ENCODE data around the gene WDR90. TPM values are rescaled to one million over a fixed set of nuclear protein-coding genes. Genes with fewer than 3 reads are reported as not detected.

Gene WDR90
- total RNA-seq, 4 donors from 2014 or later: 29.8 to 154 (median 73.6) TPM

DNA sequence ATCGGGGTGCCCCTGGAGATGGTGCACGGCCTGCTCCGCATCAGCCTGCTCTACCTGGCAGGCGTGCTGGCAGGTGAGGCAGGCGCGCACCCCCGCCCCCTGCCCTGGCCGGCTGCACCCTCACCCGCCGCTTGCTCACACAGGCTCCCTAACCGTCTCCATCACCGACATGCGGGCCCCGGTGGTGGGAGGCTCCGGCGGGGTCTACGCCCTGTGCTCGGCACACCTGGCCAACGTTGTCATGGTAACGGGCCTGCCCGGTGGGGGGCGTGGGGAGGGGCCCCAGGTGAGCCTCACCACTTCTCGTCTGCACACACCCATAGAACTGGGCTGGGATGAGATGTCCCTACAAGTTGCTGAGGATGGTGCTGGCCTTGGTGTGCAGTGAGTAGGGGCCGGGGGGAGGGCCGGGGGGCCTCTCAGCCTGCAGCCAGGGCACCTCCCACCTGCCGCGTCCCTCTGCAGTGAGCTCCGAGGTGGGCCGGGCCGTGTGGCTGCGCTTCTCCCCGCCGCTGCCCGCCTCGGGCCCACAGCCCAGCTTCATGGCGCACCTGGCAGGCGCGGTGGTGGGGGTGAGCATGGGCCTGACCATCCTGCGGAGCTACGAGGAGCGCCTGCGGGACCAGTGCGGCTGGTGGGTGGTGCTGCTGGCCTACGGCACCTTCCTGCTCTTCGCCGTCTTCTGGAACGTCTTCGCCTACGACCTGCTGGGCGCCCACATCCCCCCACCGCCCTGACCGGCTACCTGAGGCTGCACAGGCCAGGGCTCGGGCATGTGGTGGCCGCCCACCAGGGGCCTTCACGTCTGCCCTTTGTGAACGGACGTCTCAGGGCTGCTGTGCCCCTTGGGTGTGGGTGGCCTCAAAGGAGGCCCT lies 28.4 kb downstream of the WDR90 start:
- DNase-seq: no peak
- Histone ChIP-seq H3K4me1 (peaks cover 13 to 53% (median 34%) of the 10 kb centered on the region in 4 donors), H3K4me3 (peak overlapping the region in 1 of 4 donors; percentile 4), H3K9me3 (no peaks in the 10 kb centered on the region), H3K36me3 (peaks cover 0 to 30% (median 0%) of the 10 kb centered on the region in 3 donors), H3K27ac (peak overlapping the region; percentile 27 to 93 (median 44)), H3K27me3 (no peaks in the 10 kb centered on the region)
- TF ChIP-seq, protein P1, sequence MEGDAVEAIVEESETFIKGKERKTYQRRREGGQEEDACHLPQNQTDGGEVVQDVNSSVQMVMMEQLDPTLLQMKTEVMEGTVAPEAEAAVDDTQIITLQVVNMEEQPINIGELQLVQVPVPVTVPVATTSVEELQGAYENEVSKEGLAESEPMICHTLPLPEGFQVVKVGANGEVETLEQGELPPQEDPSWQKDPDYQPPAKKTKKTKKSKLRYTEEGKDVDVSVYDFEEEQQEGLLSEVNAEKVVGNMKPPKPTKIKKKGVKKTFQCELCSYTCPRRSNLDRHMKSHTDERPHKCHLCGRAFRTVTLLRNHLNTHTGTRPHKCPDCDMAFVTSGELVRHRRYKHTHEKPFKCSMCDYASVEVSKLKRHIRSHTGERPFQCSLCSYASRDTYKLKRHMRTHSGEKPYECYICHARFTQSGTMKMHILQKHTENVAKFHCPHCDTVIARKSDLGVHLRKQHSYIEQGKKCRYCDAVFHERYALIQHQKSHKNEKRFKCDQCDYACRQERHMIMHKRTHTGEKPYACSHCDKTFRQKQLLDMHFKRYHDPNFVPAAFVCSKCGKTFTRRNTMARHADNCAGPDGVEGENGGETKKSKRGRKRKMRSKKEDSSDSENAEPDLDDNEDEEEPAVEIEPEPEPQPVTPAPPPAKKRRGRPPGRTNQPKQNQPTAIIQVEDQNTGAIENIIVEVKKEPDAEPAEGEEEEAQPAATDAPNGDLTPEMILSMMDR (IDR thresholded peaks at IDR 0.05): no peak
- no peak for TF ChIP-seq POLR2A (IDR thresholded peaks at IDR 0.05)

DNA sequence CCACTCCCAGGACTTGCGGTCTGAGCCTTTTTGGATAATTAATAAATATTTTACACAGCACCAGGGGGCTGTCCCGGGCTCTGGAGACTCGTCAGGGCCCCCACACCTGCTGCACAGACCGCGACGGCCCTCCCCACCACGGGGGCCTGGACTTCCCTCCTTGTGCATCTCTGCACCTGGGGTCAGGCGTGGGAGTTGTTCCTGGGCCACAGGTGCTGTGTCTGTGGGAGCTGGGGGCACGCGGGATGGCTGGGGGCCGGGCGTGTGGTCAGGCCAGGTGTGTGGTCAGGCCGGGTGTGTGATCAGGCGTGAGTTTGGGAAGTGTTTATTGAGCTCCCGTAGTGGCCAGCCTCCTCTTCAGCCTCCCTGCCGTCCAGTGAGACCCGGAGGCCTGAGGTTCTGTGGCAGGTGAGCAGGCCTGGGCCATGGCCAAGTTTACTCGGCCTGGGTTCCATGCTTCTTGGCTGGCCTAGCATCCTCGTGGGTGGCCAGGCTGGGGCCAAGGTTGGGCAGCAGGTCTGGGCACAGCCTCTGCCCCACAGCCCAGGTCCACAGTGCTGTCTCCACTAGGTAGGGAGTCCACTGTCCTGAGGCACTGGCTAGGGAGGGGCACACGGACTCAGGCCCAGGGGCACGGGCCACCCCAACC lies 29.2 kb downstream of the WDR90 start:
- H3K36me3 ChIP-seq: peaks cover 0 to 30% (median 0%) of the 10 kb centered on the region in 3 donors
- no peak for TF ChIP-seq POLR2A (IDR thresholded peaks at IDR 0.05)
- TF ChIP-seq, protein P1 (IDR thresholded peaks at IDR 0.05): no peak
- no peak overlapping the region for H3K4me3 ChIP-seq
- peaks cover 13 to 61% (median 38%) of the 10 kb centered on the region in 4 donors for H3K4me1 ChIP-seq
- peak overlapping the region in 3 of 4 donors; percentile 27 to 97 (median 93) for H3K27ac ChIP-seq
- H3K9me3 ChIP-seq: no peaks in the 10 kb centered on the region
- peak in 2 of 3 donors; percentile 69 to 72 for DNase-seq
- no peaks in the 10 kb centered on the region for H3K27me3 ChIP-seq

DNA sequence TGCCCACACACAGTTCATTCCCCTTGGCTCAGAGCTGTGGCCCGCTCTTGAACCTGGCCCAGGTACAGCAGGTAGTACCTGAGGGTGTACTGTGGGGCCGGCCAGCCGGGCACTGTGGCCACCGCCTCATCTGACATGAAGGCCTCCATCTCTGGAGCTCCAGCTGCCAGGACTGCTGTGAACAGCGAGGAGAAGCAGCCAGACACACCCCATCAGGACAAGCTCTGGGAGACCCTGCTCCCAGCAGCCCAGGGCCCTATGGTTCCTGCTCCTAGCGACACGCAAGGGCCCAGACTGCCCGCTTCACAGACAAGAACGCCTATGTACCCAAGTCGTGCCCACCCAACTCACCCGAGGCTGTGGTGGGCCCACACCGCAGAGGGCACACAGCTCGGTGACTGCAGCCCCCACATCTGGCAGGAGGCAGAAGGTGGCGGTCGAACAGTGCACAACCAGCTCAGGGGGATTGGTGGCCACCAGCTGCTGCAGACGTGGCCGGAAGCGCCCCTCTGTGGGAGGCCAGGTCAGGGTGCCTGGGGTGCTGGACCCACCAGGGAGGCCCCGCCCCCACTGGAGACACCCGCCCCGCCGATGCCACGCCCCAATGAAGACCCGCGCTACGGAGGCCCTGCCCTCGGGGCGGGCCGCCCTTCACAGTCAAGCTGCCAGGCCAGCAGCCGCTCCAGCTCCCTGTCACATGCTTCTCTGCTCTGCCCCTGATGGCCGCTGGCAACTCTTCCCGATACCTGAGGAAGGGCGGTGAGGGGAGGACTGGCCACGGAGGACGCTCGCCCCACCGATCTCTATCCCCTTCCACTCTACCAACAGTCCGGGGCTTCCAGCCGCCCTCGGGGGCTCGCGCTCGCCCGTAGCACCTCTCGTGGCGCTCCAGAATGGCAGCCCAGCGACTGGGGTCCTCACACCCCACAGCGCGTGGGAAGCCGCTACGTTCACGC lies 30.0 kb downstream of the WDR90 start:
- no peaks in the 10 kb centered on the region for H3K27me3 ChIP-seq
- H3K27ac ChIP-seq: peak overlapping the region; percentile 91 to 97 (median 94)
- H3K4me3 ChIP-seq: peak overlapping the region; percentile 73 to 98 (median 94)
- no peak for TF ChIP-seq POLR2A (IDR thresholded peaks at IDR 0.05)
- TF ChIP-seq, protein P1 (IDR thresholded peaks at IDR 0.05): no peak
- H3K9me3 ChIP-seq: no peaks in the 10 kb centered on the region
- H3K4me1 ChIP-seq: peaks cover 13 to 66% (median 42%) of the 10 kb centered on the region in 4 donors
- H3K36me3 ChIP-seq: peaks cover 0 to 25% (median 0%) of the 10 kb centered on the region in 3 donors
- peak in 2 of 3 donors; percentile 65 to 79 for DNase-seq

DNA sequence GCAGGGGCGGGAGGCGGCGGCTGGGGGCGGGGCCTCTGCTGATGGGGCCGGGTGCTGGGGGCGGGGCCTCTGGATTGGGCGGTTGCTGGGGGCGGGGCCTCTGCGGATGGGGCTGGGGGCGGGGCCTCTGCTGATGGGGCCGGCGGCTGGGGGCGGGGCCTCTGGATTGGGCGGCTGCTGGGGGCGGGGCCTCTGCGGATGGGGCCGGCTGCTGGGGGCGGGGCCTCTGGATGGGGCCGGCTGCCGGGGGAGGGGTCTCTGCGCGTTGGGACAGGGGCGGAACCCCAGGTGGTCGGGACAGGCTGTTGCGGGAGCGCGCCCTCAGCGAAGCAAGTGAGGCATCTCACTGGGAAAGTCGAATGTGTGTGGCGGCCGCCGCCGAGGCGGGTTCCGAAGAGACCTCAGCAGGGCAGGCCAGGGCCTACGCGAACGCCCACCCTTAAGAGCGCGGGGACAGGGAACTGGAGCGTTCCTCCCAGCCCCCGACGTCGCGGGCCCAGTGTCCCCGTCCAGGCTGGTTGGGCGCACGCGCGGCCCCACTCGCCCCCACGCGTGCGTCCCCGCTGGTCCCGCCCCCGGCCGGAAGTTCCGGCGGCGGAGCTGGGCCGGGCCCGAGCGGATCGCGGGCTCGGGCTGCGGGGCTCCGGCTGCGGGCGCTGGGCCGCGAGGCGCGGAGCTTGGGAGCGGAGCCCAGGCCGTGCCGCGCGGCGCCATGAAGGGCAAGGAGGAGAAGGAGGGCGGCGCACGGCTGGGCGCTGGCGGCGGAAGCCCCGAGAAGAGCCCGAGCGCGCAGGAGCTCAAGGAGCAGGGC lies 30.9 kb downstream of the WDR90 start, which contains the start of gene STUB1:
Gene STUB1, plus strand, starts transcription at position 597 of the 811 bp plus-strand sequence. Its CDS starts 116 bp downstream, at position 713.
- H3K9me3 ChIP-seq: no peaks in the 10 kb centered on the region
- peaks cover 0 to 22% (median 0%) of the 10 kb centered on the region in 3 donors for H3K36me3 ChIP-seq
- peak within 1 kb of the TSS; percentile 73 to 98 (median 94) for H3K4me3 ChIP-seq
- peak; percentile 90 to 97 (median 94) for DNase-seq
- peak within 1 kb of the TSS; percentile 91 to 97 (median 94) for H3K27ac ChIP-seq
- peak; percentile 47 to 89 for TF ChIP-seq POLR2A (IDR thresholded peaks at IDR 0.05)
- TF ChIP-seq, protein P1 (IDR thresholded peaks at IDR 0.05): no peak
- H3K27me3 ChIP-seq: no peaks in the 10 kb centered on the region
- H3K4me1 ChIP-seq: peaks cover 13 to 65% (median 46%) of the 10 kb centered on the region in 4 donors
